GM21390 (cell line): ENCODE measurements around the gene CEMIP.

Source experiments
- ATAC-seq: cut with Tn5 transposase; IDR thresholded peaks from one replicate; pipeline ENCODE4 v1.9.1; 2021; ENCODE audit not compliant: unreplicated experiment

The CEMIP gene

DNA sequence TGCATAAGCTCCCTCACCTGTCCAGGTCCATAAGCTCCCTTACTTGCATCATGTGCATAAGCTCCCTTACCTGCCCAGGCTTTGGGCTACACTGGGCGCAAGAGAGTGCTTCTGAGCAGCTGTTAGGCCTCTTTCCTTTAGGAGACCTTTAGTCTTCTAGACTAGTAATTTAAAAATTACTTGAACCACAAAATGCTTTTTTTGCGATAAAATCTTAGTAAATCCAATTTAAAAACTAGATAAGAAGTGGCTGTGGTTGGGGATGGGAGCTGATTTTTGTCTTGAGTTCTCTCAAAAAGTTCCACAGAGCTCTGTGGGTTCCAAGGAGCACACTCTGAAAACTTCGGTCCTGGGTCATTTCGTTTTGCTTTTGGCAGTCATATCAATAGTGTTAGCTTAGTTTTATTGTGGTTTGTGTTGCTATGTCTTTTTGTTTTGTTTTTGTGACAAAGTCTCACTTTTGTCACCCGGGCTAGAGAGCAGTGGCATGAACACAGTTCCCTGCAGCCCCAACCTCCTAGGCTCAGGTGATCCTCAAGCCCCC, 6.7 kb downstream of the CEMIP start:
- no peak for ATAC-seq

GRCh38 chr15:80787316-80787715, 8.1 kb downstream of the CEMIP start:
- ATAC-seq = no peak

- no peak for ATAC-seq
Observed at GRCh38 chr15:80788536-80788935, 9.4 kb downstream of the CEMIP start.

- no peak for ATAC-seq
Observed at GRCh38 chr15:80789296-80789695, 10.1 kb downstream of the CEMIP start.

- no peak for ATAC-seq
Observed at GRCh38 chr15:80789796-80790195, 10.6 kb downstream of the CEMIP start.

DNA sequence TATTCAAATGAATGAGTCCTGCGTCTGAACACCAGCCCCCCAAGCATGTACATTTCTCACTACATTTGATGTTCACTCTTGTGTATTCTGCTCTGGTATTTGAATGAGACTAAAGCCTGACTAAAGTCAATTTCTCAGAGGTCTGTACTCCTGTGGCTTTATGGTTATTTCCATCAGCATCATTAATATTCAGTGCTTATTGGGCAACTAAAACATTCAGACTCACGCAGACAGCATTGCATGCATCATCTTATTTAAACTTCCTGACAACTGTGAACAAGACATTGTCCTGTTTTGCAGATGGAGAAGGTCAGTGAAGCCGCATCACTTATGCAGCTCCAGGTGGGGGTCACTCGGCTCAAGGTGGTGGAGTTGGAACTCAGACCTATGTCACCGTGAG, 11.1 kb downstream of the CEMIP start:
- no peak for ATAC-seq

- ATAC-seq = no peak
Observed at GRCh38 chr15:80791004-80791403, 11.8 kb downstream of the CEMIP start.

DNA sequence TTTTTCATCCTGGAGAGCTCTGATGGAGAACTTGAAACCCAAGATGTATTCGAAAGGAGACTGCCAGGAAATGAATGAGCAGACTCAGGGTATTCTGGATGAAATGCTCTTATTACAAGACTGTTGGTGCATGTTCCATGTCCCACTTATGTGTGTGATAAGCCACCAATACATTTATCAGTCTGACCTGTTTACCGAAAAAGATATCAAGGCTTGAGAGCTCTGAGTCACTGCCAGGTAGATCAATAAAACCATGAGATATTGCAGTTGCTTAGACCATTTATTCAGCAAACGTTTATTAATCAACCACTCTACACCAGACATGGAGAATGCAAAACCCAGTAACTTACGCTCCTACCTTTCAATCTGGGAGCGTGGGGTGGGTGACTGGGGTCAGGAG, 17.2 kb downstream of the CEMIP start:
- no peak for ATAC-seq

DNA sequence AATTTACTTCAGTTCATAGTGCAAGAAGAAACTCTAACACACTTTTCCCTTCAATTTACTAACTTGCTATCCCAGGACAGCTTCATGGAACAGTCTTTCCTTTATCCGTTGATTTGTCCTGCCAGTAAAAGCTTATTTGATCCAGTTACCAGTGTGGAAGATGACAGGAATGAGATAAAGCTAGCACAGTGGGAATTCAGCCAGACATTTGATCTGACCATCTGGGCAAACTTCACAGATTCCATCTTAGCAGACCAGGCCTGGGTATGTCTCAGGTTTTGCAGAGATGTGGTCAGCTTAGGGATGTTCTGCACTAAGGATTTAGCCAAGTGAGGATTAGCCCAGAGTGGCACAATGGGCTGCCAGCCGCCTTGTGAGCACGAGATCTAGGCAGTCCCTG, 19.7 kb downstream of the CEMIP start:
- no peak for ATAC-seq

- ATAC-seq = no peak
Observed at GRCh38 chr15:80800067-80800466, 20.9 kb downstream of the CEMIP start.

DNA sequence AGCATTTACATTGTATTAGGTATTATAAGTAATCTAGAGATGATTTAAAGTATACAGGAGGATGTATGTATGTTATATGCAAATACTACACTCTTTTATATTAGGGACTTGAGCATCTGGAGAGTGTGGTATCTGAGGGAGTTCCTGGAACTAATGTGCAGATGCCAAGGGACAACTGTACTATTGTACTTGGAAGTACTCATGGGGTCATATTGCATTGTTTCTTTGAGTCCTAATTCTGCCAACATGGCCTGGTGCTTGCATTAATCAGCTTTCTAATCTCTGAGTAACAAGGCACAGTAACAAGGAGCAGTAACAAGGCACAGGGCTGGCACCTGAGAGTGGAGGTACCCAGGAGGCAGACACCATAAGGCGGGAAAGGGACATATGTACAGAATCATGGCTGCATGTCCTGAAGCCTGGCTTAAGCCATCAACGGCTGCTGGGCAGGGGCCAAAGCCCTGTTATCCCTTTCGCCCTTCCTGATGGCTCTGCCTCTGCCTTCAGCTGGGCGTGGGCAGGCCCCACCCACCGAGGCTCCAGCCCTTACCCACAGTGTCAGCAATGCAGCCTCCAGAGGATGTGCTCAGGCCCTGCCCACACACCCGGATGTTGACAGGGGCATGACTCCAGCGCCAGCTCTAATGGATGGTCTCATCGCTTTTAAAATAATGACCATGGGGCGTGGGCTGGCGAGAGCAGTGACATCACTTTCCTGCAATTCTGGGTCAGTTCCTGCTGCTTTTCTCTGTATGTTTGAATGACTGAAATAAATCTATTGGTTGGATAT, 22.9 kb downstream of the CEMIP start:
- no peak for ATAC-seq

- no peak for ATAC-seq
Observed at GRCh38 chr15:80803580-80804525, 24.7 kb downstream of the CEMIP start.

- no peak for ATAC-seq
Observed at GRCh38 chr15:80804970-80805495, 25.9 kb downstream of the CEMIP start.

GRCh38 chr15:80811781-80812315, 32.7 kb downstream of the CEMIP start:
- ATAC-seq = no peak

- ATAC-seq = no peak
Observed at GRCh38 chr15:80815106-80815505, 35.9 kb downstream of the CEMIP start.

DNA sequence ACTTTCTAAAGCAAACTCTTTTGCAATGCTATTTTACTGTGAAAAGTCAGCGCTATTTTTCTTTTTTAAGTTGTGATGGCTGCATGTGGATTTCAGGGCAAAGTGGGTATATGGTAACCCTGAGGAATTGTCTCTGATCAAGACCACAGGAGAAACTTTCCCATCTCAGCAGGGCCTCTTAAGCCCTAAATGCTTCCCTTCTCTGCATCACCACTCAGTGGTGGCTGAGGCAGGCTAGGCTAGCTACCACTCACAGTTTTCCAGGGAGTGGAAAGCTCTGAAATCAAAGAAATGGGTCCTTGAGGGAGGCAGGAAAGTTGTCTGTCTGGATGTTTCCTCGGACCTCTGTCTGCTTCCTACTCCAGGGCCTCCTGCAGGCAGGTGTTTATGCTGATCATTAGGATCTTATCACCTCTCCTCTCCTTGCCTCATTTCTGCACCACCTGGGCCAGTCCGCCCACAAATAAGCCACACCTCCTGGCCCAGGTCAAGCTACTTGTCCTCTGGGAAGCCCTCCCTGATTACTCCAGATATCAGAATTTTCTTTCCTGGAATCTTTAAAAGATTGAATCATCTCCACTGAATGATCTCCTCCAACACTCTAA, 37.0 kb downstream of the CEMIP start:
- no peak for ATAC-seq

DNA sequence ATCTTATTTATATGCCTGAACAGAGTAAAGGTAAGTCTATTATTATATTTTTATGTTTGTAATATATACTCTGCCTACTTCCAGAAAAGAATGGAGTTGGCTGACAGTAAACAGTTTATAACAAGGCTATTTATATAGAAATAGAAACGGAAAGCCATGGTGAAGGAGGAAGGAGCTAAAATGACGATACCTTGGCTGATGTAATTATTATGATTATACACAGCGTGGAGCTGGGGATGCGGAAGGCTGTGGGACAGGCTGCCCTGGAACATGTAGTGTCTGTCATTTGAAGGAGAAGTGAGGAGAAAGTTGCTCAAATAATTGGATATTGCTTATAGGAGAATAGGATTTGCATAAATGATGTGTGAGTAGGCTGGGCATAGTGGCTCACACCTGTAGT, 37.8 kb downstream of the CEMIP start:
- ATAC-seq = no peak

- ATAC-seq = no peak
Observed at GRCh38 chr15:80817901-80818300, 38.7 kb downstream of the CEMIP start.

DNA sequence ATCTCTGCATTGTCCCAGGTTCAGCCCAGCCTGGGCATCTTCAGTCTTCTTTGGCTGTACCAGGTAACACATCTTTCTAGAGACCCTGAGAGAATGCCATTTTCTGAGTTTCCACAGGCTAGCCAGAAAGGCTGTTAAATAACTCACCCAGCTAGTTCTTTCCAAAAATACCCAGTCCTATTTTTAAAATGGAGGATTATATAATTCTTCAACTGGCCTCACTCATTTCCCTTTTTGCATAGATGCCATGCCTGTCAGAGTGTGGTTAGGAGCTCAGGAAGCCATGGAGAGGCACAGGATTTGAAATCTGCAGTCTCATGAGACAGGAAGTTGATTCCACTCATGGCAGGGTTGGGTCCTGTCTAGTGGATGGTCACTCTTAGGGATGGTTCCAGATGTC, 39.8 kb downstream of the CEMIP start:
- ATAC-seq = no peak

DNA sequence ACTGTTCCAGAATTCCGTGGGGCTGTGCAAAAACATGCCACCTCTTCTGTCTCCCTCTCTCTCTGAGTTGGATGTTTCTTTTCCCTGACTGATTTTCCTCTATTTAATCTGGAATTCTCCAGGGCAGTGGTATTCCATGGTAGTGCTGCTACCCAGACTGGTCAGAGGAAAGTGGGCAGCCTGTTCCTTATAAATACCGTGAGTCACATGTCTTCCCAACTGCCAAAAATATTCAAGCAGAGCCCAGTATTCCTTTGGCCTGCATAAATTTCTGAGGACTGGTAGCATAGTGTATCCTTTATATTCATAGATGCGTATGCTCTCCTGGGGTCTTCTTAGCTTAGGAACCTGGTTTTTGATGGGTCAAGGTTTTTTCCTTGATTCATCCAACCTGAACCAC, 40.9 kb downstream of the CEMIP start:
- ATAC-seq = no peak

GRCh38 chr15:80822256-80822655, 43.1 kb downstream of the CEMIP start:
- ATAC-seq = no peak
